ENCODE results near the gene CDK15.

The CDK15 gene

GRCh38 chr2:201880579-201880978 lies 74.2 kb downstream of the CDK15 start:
- TF ChIP-seq EZH2phosphoT487 (IDR thresholded peaks at IDR 0.05; ENCODE audit: low read length) (no peak), EZH2 (optimal IDR thresholded peaks at IDR 0.05; ENCODE audit: low read depth, low read length) (no peak), CTCF (IDR thresholded peaks at IDR 0.05; ENCODE audit: low read length) (no peak)
- H3K79me2 ChIP-seq (ENCODE audit: low read length): no peaks in the 10 kb centered on the region
- no peaks in the 10 kb centered on the region for H3K36me3 ChIP-seq (replicated peaks; ENCODE audit: insufficient read depth, low read length)
- no peak overlapping the region for H2AFZ ChIP-seq (ENCODE audit: low read length)
- H3F3A ChIP-seq (ENCODE audit: insufficient read depth, low read length): no peaks in the 10 kb centered on the region
- H3K9me2 ChIP-seq (replicated peaks; ENCODE audit: insufficient read depth, low read length): no peaks in the 10 kb centered on the region
- H3K27ac ChIP-seq (ENCODE audit: low read length): no peak overlapping the region
- no peak for DNase-seq
- H3K9me3 ChIP-seq (replicated peaks; ENCODE audit: insufficient read depth, low read length): no peaks in the 10 kb centered on the region
- no peak overlapping the region for H3K4me3 ChIP-seq (ENCODE audit: low read length)
- no peaks in the 10 kb centered on the region for H4K20me1 ChIP-seq (ENCODE audit: insufficient read depth, low read length)
- H3K27me3 ChIP-seq (replicated peaks; ENCODE audit: insufficient read depth, low read length): no peaks in the 10 kb centered on the region
- no peak overlapping the region for H3K9ac ChIP-seq (ENCODE audit: low read length)
- H3K4me1 ChIP-seq (ENCODE audit: low read length): peaks cover 6% of the 10 kb centered on the region; the same call in 1 of the 2 replicates
- H3K4me2 ChIP-seq (ENCODE audit: low read depth, low read length): no peak overlapping the region

- no peaks in the 10 kb centered on the region for H3K9me3 ChIP-seq (replicated peaks; ENCODE audit: insufficient read depth, low read length)
- no peaks in the 10 kb centered on the region for H4K20me1 ChIP-seq (ENCODE audit: insufficient read depth, low read length)
- H3K79me2 ChIP-seq (ENCODE audit: low read length): no peaks in the 10 kb centered on the region
- peaks cover 6% of the 10 kb centered on the region; the same call in 1 of the 2 replicates for H3K4me1 ChIP-seq (ENCODE audit: low read length)
- no peaks in the 10 kb centered on the region for H3K36me3 ChIP-seq (replicated peaks; ENCODE audit: insufficient read depth, low read length)
- H3K9me2 ChIP-seq (replicated peaks; ENCODE audit: insufficient read depth, low read length): no peaks in the 10 kb centered on the region
- no peak overlapping the region for H2AFZ ChIP-seq (ENCODE audit: low read length)
- no peak for TF ChIP-seq CTCF (IDR thresholded peaks at IDR 0.05; ENCODE audit: low read length)
- no peak for TF ChIP-seq EZH2phosphoT487 (IDR thresholded peaks at IDR 0.05; ENCODE audit: low read length)
- TF ChIP-seq EZH2 (optimal IDR thresholded peaks at IDR 0.05; ENCODE audit: low read depth, low read length): no peak
- no peak overlapping the region for H3K9ac ChIP-seq (ENCODE audit: low read length)
- no peak overlapping the region for H3K4me3 ChIP-seq (ENCODE audit: low read length)
- no peak for DNase-seq
- H3K27me3 ChIP-seq (replicated peaks; ENCODE audit: insufficient read depth, low read length): no peaks in the 10 kb centered on the region
- no peak overlapping the region for H3K4me2 ChIP-seq (ENCODE audit: low read depth, low read length)
- H3K27ac ChIP-seq (ENCODE audit: low read length): no peak overlapping the region
- H3F3A ChIP-seq (ENCODE audit: insufficient read depth, low read length): no peaks in the 10 kb centered on the region
Measured at GRCh38 chr2:201880993-201881611, 74.8 kb downstream of the CDK15 start.

- H3K4me2 ChIP-seq (ENCODE audit: low read depth, low read length): no peak overlapping the region
Measured at GRCh38 chr2:201881741-201882140, 75.4 kb downstream of the CDK15 start.

More at GRCh38 chr2:201881741-201882140, 75.4 kb downstream of the CDK15 start:
- H3K9me2 ChIP-seq (replicated peaks; ENCODE audit: insufficient read depth, low read length): no peaks in the 10 kb centered on the region
- no peaks in the 10 kb centered on the region for H3K79me2 ChIP-seq (ENCODE audit: low read length)
- no peaks in the 10 kb centered on the region for H3F3A ChIP-seq (ENCODE audit: insufficient read depth, low read length)
- H3K9ac ChIP-seq (ENCODE audit: low read length): no peak overlapping the region
- H3K27me3 ChIP-seq (replicated peaks; ENCODE audit: insufficient read depth, low read length): no peaks in the 10 kb centered on the region
- no peaks in the 10 kb centered on the region for H3K36me3 ChIP-seq (replicated peaks; ENCODE audit: insufficient read depth, low read length)
- no peak for DNase-seq
- no peak for TF ChIP-seq EZH2 (optimal IDR thresholded peaks at IDR 0.05; ENCODE audit: low read depth, low read length)
- TF ChIP-seq CTCF (IDR thresholded peaks at IDR 0.05; ENCODE audit: low read length): no peak
- TF ChIP-seq EZH2phosphoT487 (IDR thresholded peaks at IDR 0.05; ENCODE audit: low read length): no peak
- no peak overlapping the region for H2AFZ ChIP-seq (ENCODE audit: low read length)
- H3K9me3 ChIP-seq (replicated peaks; ENCODE audit: insufficient read depth, low read length): no peaks in the 10 kb centered on the region
- no peaks in the 10 kb centered on the region for H4K20me1 ChIP-seq (ENCODE audit: insufficient read depth, low read length)
- H3K4me1 ChIP-seq (ENCODE audit: low read length): peaks cover 6% of the 10 kb centered on the region; the same call in 1 of the 2 replicates
- no peak overlapping the region for H3K27ac ChIP-seq (ENCODE audit: low read length)
- H3K4me3 ChIP-seq (ENCODE audit: low read length): no peak overlapping the region

Measured in MM.1S (cell line).